Measurements from ENCODE around the gene SLC25A20. TPM values are rescaled to one million over a fixed set of nuclear protein-coding genes. Genes with fewer than 3 reads are reported as not detected.

The SLC25A20 gene
- total RNA-seq, 3 donors from 2014 or later, result 32.7 to 39.0 (median 36.9) TPM

DNA sequence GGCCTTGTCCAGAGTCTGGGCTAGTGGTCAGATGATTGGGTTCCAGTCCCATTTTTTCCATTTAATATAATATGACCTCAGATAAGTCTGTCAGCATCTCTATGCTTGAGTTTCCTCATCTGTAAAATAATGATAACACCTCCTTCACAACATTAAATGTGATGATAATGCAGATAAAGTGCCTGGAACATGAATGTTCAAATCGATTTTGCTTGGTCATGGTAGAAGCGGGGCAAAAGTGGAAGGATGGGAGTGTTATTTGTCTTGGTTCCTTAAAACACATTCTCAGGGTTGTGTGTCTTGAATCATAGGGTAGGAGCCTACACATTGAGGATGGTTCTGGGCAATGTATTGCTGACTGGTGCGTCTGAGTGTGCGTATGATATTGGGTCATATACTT is 36.8 kb upstream of the SLC25A20 start:
- intact Hi-C loops (cut with DNase I, micrococcal nuclease), result no loop called here
- DNase-seq (no peak), ATAC-seq (no peak)
- H3K4me1 ChIP-seq (ENCODE audit: low read depth), result no peaks in the 10 kb centered on the region
- no peak for TF ChIP-seq CTCF (IDR thresholded peaks at IDR 0.05)
- H3K9me3 ChIP-seq, result no peaks in the 10 kb centered on the region
- H3K4me3 ChIP-seq, result no peak overlapping the region
- H3K36me3 ChIP-seq (ENCODE audit: low read depth), result peaks cover 6% of the 10 kb centered on the region

- ATAC-seq, result no peak
- no peak for TF ChIP-seq CTCF (IDR thresholded peaks at IDR 0.05)
- intact Hi-C loops (cut with DNase I, micrococcal nuclease), result no loop called here
- DNase-seq, result no peak
- H3K4me1 ChIP-seq (ENCODE audit: low read depth), result peaks cover 9% of the 10 kb centered on the region
- no peaks in the 10 kb centered on the region for H3K9me3 ChIP-seq
- peaks cover 6% of the 10 kb centered on the region for H3K36me3 ChIP-seq (ENCODE audit: low read depth)
- no peak overlapping the region for H3K4me3 ChIP-seq
Observed at GRCh38 chr3:48934333-48934991, 35.8 kb upstream of the SLC25A20 start.

- Histone ChIP-seq H3K4me3 (no peak overlapping the region), H3K9me3 (no peaks in the 10 kb centered on the region), H3K4me1 (ENCODE audit: low read depth) (peaks cover 25% of the 10 kb centered on the region), H3K36me3 (ENCODE audit: low read depth) (peaks cover 6% of the 10 kb centered on the region)
- ATAC-seq (no peak), DNase-seq (no peak)
- intact Hi-C loops (cut with DNase I, micrococcal nuclease), result no loop called here
- TF ChIP-seq CTCF (IDR thresholded peaks at IDR 0.05), result no peak
Observed at GRCh38 chr3:48931944-48932580, 33.4 kb upstream of the SLC25A20 start.

- H3K36me3 ChIP-seq (ENCODE audit: low read depth), result peaks cover 6% of the 10 kb centered on the region
- H3K4me3 ChIP-seq, result no peak overlapping the region
- no peak for TF ChIP-seq CTCF (IDR thresholded peaks at IDR 0.05)
- H3K4me1 ChIP-seq (ENCODE audit: low read depth), result peaks cover 25% of the 10 kb centered on the region
- ATAC-seq (no peak), DNase-seq (no peak)
- intact Hi-C loops (cut with DNase I, micrococcal nuclease), result no loop called here
- H3K9me3 ChIP-seq, result no peaks in the 10 kb centered on the region
Observed at GRCh38 chr3:48930590-48930989, 31.9 kb upstream of the SLC25A20 start.

DNA sequence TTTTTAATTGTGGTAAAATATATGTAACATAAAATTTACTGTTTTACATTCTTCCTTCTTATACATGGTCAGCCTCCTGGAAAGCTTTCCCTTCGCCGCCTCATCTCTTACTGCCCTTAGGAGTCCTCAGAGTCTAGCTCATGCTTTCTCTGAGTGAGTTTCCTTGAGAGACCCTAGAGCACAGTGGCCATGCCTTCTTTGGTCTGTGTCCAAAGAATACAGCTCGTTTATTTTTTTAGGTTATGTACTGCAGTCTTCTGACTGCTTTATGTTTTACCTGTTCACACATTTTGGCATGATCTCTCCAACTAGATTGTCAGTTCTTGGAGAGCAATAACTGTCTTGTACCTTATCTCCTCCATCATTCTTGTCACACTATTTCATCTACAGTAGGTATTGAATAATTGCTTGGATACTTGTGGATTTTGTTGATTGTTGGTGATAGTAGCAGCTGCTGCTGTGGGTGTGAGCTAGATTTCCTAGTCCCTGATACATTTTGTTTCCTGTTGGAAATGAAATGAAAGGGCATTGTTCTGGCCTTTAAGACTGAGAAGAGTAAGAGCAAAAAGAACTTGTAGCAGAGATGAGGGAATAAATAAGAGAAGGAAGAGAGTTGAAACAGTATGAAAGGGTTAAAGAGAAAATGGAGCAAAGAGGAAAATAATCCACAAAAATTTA is 30.8 kb upstream of the SLC25A20 start:
- H3K4me1 ChIP-seq (ENCODE audit: low read depth), result peaks cover 25% of the 10 kb centered on the region
- H3K4me3 ChIP-seq, result no peak overlapping the region
- peaks cover 6% of the 10 kb centered on the region for H3K36me3 ChIP-seq (ENCODE audit: low read depth)
- intact Hi-C loops (cut with DNase I, micrococcal nuclease), result no loop called here
- DNase-seq (no peak), ATAC-seq (peak; percentile 35)
- H3K9me3 ChIP-seq, result no peaks in the 10 kb centered on the region
- no peak for TF ChIP-seq CTCF (IDR thresholded peaks at IDR 0.05)
